Epithelial cell of esophagus (primary cell): ENCODE measurements around the gene CNTNAP1.
A peak's percentile ranks its signal among the peaks of the same experiment; 100 is the strongest.
"Not testable (repeated sequence)": the region's sequence is repeated elsewhere in the genome, so short reads cannot be mapped to it uniquely, and the experiment has no call there.

Experiments
- DNase-seq: peaks from one replicate; pipeline ENCODE4 v3.0.0; 2010; ENCODE audit warnings: low read depth
- H3K4me3 ChIP-seq: 2 replicates; pipeline ENCODE4 v1.5.1; 2011; ENCODE audit warnings: mild to moderate bottlenecking, low read length, control low read depth
- TF ChIP-seq, protein P1 (sequence below): IDR thresholded peaks from 2 replicates; pipeline ENCODE4 v1.5.1; 2011; ENCODE audit warnings: low read depth, mild to moderate bottlenecking, low read length, control low read depth, inconsistent platforms; ENCODE audit not compliant: insufficient read depth; ENCODE audit errors: missing control alignments

Gene CNTNAP1

DNA sequence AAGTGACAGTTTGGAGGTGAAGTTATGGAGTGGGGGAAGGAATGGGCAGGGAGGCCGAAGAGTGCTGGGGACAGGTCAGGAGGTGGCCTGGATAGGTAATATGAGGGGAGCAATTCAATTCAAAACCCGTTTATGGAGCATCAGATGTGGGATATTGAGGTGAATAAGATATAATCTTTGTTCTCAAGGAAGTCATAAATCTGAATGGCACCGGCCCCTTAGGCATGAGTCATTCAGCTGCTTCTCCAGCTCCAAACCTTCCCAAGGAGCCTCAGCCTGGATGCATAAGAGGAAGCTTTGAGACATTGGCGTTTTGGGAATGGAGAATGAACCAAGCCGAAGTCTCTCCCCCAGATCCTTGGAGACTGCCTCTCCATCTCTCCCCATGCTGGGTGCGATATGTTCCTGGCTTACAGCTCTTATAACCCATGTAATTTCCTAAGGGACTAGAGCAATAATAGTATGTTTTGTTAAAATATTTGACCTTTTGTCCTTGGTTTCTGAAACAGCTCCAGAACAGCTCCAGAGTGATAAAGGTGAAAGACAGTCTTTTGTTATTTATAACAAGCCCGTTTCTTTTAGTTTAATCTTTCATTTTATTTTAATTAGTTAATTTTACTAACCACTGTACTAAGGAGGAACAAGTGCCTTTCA is 21.5 kb upstream of the CNTNAP1 start:
- peak; percentile 59 for DNase-seq
- H3K4me3 ChIP-seq: no peak overlapping the region
- TF ChIP-seq, protein P1, sequence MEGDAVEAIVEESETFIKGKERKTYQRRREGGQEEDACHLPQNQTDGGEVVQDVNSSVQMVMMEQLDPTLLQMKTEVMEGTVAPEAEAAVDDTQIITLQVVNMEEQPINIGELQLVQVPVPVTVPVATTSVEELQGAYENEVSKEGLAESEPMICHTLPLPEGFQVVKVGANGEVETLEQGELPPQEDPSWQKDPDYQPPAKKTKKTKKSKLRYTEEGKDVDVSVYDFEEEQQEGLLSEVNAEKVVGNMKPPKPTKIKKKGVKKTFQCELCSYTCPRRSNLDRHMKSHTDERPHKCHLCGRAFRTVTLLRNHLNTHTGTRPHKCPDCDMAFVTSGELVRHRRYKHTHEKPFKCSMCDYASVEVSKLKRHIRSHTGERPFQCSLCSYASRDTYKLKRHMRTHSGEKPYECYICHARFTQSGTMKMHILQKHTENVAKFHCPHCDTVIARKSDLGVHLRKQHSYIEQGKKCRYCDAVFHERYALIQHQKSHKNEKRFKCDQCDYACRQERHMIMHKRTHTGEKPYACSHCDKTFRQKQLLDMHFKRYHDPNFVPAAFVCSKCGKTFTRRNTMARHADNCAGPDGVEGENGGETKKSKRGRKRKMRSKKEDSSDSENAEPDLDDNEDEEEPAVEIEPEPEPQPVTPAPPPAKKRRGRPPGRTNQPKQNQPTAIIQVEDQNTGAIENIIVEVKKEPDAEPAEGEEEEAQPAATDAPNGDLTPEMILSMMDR: no peak

DNA sequence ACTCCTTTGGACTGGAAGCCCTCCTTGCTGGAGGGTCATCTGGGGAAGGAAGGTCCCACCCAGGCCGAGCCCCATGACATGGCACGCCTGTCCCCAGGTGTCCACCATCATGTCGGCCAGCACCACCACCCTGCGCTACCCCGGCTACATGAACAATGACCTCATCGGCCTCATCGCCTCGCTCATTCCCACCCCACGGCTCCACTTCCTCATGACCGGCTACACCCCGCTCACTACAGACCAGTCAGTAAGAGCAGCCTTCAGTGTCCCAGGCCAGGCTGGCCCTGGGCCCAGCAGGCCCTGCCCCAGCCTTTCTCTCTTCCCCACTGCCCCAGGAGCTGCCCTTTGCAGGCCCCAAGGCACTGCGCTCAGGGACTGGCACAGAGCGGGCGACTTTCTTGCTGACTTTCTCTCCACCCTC is 16.7 kb upstream of the CNTNAP1 start:
- no peak overlapping the region for H3K4me3 ChIP-seq
- TF ChIP-seq, protein P1: no peak
- DNase-seq: no peak

DNA sequence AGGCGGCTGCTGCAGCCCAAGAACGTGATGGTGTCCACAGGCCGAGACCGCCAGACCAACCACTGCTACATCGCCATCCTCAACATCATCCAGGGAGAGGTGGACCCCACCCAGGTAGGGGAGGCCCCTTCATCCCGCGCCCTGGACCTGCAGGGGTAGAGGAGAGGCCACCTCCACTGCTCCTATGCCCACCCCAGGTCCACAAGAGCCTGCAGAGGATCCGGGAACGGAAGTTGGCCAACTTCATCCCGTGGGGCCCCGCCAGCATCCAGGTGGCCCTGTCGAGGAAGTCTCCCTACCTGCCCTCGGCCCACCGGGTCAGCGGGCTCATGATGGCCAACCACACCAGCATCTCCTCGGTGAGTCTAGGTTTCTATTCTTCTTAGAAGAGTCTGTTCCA is 16.2 kb upstream of the CNTNAP1 start:
- not testable (repeated sequence) for H3K4me3 ChIP-seq, DNase-seq

DNA sequence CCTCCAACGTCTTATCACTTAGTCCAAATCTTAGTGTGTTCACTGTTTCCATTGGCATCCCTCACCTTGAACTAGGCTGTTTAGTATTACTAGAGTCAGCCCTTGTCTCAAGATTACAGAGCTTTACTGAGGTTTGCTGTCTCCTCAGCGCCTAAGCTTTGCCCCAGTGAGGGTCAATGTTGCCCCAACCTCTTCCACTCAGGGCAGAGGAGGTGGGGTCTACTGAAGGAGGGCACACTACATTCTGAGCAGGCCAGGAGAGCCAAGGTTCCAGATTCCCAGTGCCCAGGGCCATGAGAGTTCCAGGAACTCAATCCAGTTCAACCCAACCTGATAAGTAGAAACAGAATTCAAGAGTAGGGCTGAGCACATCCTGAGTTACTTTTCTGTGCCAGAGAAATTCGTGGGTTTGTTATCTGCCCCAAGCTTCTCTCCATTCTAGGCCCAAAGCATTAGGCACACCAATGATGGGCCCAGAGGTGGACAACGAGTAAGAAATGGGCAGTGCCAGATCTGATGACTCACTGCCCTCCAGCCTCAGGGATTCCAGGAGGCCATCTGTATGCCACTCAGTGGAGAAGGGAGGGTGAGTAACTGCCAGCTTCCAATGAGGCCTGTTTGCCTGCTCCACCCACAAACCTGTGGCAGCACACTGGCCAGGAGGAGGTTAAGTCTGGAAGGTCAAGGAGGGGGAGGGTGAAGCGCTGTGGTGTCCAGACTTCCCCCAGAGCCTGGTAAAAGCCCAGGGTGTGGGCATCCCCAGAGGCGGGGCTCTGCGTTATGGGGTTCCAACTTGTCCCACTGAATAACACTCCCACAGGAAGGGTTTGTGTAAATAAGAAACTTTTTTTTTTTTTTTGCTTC is 15.0 kb upstream of the CNTNAP1 start:
- no peak overlapping the region for H3K4me3 ChIP-seq
- peak; percentile 92 for DNase-seq
- TF ChIP-seq, protein P1: no peak

DNA sequence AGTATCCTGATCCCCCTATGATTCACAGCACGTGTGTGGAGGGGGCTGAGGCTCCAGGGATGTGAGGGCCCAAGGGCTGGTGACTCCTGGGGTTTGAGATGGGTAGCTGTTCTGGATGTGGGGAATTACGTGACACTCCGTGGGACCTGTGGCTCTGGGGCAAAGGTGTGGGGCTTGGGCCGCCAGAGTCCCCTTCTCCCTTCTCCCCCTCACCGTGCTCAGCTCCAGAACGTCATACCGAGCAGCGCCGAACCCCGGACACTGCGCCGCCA is 12.7 kb upstream of the CNTNAP1 start:
- H3K4me3 ChIP-seq: no peak overlapping the region
- TF ChIP-seq, protein P1: no peak

DNA sequence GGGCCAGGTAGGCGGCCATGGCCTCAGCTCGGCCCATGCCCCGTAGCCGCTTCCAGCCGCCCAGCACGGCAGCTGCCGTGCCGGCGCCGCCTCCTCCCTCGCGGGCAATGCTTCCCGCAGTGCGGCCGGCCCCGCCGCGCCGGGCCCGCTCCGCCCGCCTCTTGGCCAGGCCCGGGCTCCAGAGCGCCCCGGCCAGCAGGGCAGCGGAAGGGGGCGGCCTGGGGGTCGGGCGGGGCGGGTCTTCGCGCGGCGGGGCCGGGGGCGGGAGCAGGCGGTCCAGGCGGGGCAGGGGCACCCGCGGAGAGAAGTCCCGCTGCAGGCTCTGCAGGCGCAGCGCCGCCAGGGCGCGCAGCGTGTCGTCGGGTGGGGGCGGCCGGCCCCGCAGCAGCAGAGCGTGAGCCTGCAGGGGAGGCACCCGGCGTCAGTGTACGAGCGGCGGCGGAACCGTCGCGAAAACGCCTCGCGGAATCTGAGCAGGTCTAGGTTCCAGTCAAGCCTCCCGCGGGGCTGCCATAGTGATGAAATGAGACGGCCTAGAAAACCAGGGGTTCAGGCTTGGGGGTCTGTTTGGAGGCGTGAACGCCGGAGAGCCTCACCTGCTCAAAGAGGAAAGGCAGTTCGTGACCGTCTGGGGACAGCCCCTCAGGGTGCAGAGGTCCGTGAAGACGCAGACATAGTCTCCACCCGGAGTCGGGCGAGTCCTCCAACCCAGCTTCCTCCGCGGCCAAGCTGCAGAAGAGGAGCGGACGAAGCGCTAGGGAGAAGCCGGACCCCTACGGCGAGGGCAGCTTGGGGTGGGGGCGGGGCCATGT is 12.1 kb upstream of the CNTNAP1 start:
- TF ChIP-seq, protein P1: no peak
- no peak for DNase-seq
- no peak overlapping the region for H3K4me3 ChIP-seq

More for the DNA sequence above, 12.7 kb upstream of the CNTNAP1 start:
- DNase-seq: no peak
